WI38 (cell line): ENCODE data around the gene GCM1.
"Not testable (repeated sequence)": the region's sequence is repeated elsewhere in the genome, so short reads cannot be mapped to it uniquely, and the experiment has no call there.

ENCODE experiments used
- H3K4me3 ChIP-seq: 2 replicates; pipeline ENCODE4 v1.5.1; 2011; ENCODE audit warnings: low read depth, mild to moderate bottlenecking, control low read depth, low read length
- TF ChIP-seq, protein P1 (sequence below): IDR thresholded peaks from 2 replicates; pipeline ENCODE4 v1.5.1; 2012; ENCODE audit warnings: low read depth, mild to moderate bottlenecking, control low read depth, low read length

The GCM1 gene

DNA sequence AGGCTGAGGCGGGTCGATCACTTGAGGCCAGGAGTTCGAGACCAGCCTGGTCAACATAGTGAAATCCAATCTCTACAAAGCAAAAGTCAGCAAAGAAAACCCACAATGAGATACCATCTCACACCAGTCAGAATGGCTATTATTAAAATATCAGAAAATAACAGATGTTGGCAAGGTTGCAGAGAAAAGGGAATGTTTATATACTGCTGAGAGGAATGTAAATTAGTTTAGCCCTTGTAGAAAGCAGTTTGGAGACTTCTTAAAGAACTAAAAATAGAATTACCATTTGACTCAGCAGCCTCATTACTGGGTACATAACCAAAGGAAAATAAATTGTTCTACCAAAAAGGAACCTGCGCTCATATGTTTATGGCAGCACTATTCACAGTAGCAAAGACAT lies 16.7 kb upstream of the GCM1 start:
- TF ChIP-seq, protein P1, sequence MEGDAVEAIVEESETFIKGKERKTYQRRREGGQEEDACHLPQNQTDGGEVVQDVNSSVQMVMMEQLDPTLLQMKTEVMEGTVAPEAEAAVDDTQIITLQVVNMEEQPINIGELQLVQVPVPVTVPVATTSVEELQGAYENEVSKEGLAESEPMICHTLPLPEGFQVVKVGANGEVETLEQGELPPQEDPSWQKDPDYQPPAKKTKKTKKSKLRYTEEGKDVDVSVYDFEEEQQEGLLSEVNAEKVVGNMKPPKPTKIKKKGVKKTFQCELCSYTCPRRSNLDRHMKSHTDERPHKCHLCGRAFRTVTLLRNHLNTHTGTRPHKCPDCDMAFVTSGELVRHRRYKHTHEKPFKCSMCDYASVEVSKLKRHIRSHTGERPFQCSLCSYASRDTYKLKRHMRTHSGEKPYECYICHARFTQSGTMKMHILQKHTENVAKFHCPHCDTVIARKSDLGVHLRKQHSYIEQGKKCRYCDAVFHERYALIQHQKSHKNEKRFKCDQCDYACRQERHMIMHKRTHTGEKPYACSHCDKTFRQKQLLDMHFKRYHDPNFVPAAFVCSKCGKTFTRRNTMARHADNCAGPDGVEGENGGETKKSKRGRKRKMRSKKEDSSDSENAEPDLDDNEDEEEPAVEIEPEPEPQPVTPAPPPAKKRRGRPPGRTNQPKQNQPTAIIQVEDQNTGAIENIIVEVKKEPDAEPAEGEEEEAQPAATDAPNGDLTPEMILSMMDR, result no peak
- no peak overlapping the region for H3K4me3 ChIP-seq

DNA sequence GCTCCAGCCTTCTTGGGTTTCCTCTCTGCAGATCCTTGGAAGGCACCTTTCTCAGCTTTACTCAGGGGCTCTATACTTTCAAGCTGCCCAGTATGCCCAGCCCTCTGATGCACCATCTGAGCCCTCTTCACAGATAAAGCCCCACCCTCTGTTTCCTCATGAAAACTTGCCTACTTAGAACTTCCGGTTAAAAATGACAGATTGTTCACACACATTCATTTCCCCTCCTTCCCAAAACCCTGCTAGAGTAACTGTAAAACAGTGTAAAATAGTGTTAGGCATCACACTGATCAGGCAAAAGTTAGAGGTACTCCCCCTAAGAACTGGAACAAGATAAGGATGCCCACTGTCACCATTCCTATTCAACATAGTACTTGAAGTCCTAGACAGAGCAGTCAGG lies 14.0 kb upstream of the GCM1 start:
- TF ChIP-seq, protein P1, result no peak
- H3K4me3 ChIP-seq, result no peak overlapping the region

DNA sequence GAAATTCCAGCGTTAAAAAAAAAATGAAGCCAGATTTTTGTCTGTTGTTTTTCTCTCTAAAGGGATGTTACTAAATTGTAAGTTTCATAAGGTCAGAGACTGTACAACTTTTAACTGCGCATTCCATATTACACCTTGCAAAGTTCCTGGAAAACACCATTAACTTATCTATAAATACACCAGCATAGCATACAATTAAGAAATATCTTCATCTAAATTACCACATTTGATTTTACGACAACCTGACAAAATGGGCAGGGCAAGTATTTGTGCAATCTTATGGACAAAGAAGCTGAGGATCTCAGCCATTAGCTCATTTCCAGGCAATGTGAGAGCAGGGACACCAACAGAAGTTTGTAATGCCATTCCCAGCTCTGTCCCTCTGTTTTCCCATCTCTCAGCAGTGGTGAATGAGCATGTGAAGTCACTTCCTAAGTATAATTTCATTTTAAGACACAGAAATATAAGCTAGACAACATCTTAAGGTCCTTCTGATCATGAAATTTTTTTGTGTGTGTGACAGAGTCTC lies 12.9 kb upstream of the GCM1 start:
- TF ChIP-seq, protein P1, result no peak
- H3K4me3 ChIP-seq, result no peak overlapping the region

DNA sequence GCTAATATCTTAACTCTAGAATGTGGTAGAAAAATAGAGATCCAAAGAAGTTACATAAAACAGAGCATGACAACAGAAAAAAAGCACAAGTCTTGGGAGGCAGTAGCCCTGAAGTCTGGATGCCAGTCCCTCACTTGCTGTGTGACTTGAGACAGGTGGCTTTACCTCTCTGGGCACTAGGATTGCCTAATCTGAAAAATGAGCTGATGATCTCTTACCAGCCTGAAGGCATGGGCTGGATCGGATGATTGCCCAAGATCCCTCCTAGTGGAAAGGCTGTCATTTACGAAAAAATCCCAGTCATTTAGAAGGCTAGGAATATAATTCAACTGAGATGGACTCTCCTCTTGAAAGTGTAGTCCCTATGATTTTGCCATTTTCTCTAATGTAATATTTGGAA lies 10.9 kb upstream of the GCM1 start:
- H3K4me3 ChIP-seq, result no peak overlapping the region
- TF ChIP-seq, protein P1, result no peak

DNA sequence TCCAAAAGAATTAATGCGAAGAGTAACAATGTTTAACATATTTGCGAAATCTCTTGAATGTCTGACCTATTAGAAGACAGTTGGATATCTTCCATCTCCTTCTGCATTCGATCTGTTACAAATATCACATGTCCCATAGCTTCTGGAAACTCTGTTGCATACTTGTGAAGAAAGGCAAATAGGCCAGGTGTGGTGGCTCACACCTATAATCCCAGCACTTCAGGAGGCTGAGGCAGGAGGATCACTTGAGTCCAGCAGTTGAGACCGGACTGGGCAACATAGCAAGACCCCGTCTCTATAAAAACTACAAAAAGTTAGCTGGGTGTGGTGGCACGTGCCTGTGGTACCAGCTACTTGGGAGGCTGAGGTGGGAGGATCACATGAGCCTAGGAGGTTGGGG lies 9.4 kb upstream of the GCM1 start:
- not testable (repeated sequence) for H3K4me3 ChIP-seq

DNA sequence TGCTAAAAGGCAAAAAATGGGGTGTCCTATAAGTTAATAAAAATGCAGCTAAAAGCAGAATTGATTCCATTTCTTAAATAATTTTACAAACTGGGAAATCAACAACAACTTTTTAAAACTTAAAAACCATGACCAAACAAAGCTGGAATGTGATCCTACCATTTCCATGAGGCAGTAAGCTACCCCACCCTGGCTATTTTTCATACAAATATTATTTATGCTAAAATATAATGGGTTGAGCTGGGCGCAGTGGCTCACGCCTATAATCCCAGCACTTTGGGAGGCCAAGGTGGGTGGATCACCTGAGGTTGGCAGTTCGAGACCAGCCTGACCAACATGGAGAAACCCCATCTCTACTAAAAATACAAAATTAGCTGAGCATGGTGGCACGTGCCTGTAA lies 6.6 kb upstream of the GCM1 start:
- not testable (repeated sequence) for H3K4me3 ChIP-seq

DNA sequence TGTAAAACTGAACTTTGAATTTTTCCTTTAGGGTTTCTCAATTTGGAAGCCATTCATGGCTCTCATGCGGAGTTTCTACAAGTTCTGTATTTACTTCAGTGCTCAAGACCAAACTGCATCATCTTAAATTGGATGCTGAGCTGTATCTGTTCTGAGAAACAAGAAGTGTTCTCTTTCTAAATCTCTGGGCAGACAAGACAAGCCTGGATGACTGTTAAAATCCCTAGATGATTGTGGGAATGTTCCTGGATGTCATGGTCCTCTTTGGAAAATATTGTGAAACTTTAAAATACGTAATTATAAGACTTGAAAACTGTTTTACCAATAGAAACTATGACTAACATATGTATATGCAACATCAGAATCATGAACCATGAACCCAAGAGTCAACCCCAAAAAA lies 6.2 kb upstream of the GCM1 start:
- TF ChIP-seq, protein P1, result no peak

DNA sequence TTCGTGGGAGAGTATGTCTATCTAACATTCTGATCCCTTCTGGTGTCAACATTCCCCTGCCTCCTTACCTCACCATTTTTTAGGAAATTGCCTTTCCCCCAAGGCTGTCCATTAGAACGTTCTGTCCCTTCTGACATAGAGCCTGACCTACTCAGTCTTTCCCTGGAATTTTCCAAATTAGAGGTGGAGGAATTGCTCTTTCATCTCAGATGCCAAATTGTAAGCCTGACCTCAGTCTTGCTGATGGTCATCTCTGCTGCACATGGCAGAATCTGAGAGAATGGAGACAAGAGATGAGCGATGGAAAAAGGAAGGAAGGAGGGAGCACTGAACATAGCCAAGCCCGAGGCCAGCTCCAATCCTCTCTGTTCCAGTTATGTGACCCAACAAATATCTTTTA lies 5.4 kb upstream of the GCM1 start:
- H3K4me3 ChIP-seq, result no peak overlapping the region
- TF ChIP-seq, protein P1, result no peak

More for the DNA sequence above, 6.2 kb upstream of the GCM1 start:
- no peak overlapping the region for H3K4me3 ChIP-seq
